ENCODE results near the gene TIAM2. TPM values are rescaled to one million over a fixed set of nuclear protein-coding genes. Genes with fewer than 3 reads are reported as not detected.

The TIAM2 gene
- total and polyA plus RNA-seq, 2 donors, result 12.1 to 26.8 TPM

DNA sequence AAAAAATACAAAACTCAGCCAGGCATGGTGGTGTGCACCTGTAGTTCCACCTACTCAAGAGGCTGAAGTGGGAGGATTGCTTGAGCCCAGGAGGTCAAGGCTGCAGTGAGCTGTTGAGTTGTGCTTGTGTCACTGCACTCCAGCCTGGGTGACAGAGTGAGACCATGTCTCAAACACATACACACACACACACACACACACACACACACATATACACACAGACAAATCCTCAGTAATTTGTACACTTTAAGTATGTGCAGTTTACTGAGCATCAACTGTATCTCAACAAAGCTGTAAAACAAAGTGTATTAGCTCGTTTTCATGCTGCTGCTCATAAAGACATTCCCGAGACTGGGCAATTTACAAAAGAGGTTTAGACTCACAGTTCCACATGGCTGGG, 311.8 kb downstream of the TIAM2 start:
- Histone ChIP-seq H3K36me3 (ENCODE audit: insufficient read depth) (no peaks in the 10 kb centered on the region), H3K4me3 (ENCODE audit: low read depth, low read length) (no peak overlapping the region), H3K27ac (ENCODE audit: low read depth) (no peak overlapping the region), H3K4me1 (ENCODE audit: insufficient read depth) (no peaks in the 10 kb centered on the region)
- 74% methylated on average over 2 of the region's 2 CpGs for WGBS
- no peak for DNase-seq (ENCODE audit: extremely low spot score)
